CD4-positive, alpha-beta T cell (primary cell): ENCODE results near the gene PLCL1. TPM values are rescaled to one million over a fixed set of nuclear protein-coding genes. Genes with fewer than 3 reads are reported as not detected.

Experiments used
- ATAC-seq: fragments of 200-7000 bp; cut with Tn5 transposase; one replicate; pipeline ENCODE4 v1.10.0; 2022; ENCODE audit warnings: mild to moderate bottlenecking; ENCODE audit not compliant: poor library complexity
- CTCF ChIA-PET: fragments of 350-600 bp; sonication (Branson Sonifier 250); formaldehyde crosslinking; loops from one replicate; lab custom pipeline; 2021; ENCODE audit warnings: antibody characterized with exemption, inconsistent platforms; lab: Charles Lee
- POLR2A ChIA-PET: fragments of 350-600 bp; sonication (Branson Sonifier 250); formaldehyde crosslinking; loops from one replicate; lab custom pipeline; 2021; ENCODE audit warnings: antibody characterized with exemption, inconsistent platforms; lab: Charles Lee
- DNase-seq, 14 experiments: peaks; one replicate each; pipeline ENCODE4 v3.0.0-alpha.2; 2013 to 2020; ENCODE audit warnings: mixed read lengths in 2 of 14
- H3K27ac ChIP-seq, 2 donors: one replicate each; pipeline versions ENCODE4 v1.5.1 to v1.7.0; 2013; ENCODE audit warnings: low read length in 2 of 2, low read depth in 1 of 2, mild to moderate bottlenecking in 1 of 2
- H3K27me3 ChIP-seq, 2 experiments: 1 replicate in 1 of 2; 2 replicates in 1 of 2; pipeline versions ENCODE4 v1.6.1 to v1.7.0; 2013; ENCODE audit warnings: low read length in 2 of 2, control low read depth in 1 of 2, mild to moderate bottlenecking in 1 of 2, moderate library complexity in 1 of 2; ENCODE audit not compliant: insufficient read depth in 2 of 2, control insufficient read depth in 1 of 2
- H3K36me3 ChIP-seq: one replicate; pipeline ENCODE4 v1.6.1; 2013; ENCODE audit warnings: low read length, control low read depth; ENCODE audit not compliant: insufficient read depth
- H3K4me1 ChIP-seq: one replicate; pipeline ENCODE4 v1.6.1; 2013; ENCODE audit warnings: low read length, control low read depth; ENCODE audit not compliant: insufficient read depth
- H3K4me3 ChIP-seq: one replicate; pipeline ENCODE4 v1.5.1; 2013; ENCODE audit warnings: mild to moderate bottlenecking, low read length, moderate library complexity
- H3K9me3 ChIP-seq, 2 experiments: 1 replicate in 1 of 2; 2 replicates in 1 of 2; pipeline versions ENCODE4 v1.6.1 to v1.7.0; 2013; ENCODE audit warnings: low read length in 2 of 2, mild to moderate bottlenecking in 2 of 2, control low read depth in 1 of 2, moderate library complexity in 1 of 2; ENCODE audit not compliant: control insufficient read depth in 1 of 2, insufficient read depth in 1 of 2
- H3K27ac Mint-ChIP-seq: one replicate; pipeline ENCODE4 v1.8.0; 2020; ENCODE audit warnings: mixed read lengths
- H3K27me3 Mint-ChIP-seq: one replicate; pipeline ENCODE4 v1.8.0; 2021; ENCODE audit warnings: mixed read lengths
- H3K36me3 Mint-ChIP-seq: one replicate; pipeline ENCODE4 v1.8.0; 2021; ENCODE audit warnings: low read depth, mixed read lengths
- H3K4me1 Mint-ChIP-seq: one replicate; pipeline ENCODE4 v1.8.0; 2021; ENCODE audit warnings: low read depth, mixed read lengths
- H3K4me3 Mint-ChIP-seq: one replicate; pipeline ENCODE4 v1.8.0; 2020; ENCODE audit warnings: mild to moderate bottlenecking, mixed read lengths
- H3K9me3 Mint-ChIP-seq: one replicate; pipeline ENCODE4 v1.8.0; 2020; ENCODE audit warnings: mixed read lengths
- CTCF ChIP-seq: fragments of 200-600 bp; IDR thresholded peaks from one replicate; pipeline ENCODE4 v1.8.0; 2022; ENCODE audit warnings: antibody characterized with exemption, mild to moderate bottlenecking
- intact Hi-C, 2 experiments: fragments of 100-400 bp; cut with DNase I in 1 of 2; cut with micrococcal nuclease in 1 of 2; formaldehyde crosslinking; loops; one replicate each; pipeline versions ENCODE4 v1.15.1 to v1.9.0; 2023 to 2025; cut with DNase I, micrococcal nuclease
- total RNA-seq, 174 experiments: library from RNA in 2 of 174; stranded (reverse) in 2 of 174; gene quantifications; one replicate each; pipeline ENCODE4 v1.2.3 and lab custom pipeline; 2021 to 2026

Gene PLCL1
- total RNA-seq, 2 experiments from 2014 or later: 27.0 to 28.3 TPM

GRCh38 chr2:198143156-198143555, 338.8 kb downstream of the PLCL1 start:
- intact Hi-C loops: no loop called here
- ChIA-PET POLR2A (no interaction called here), CTCF (no interaction called here)
- Mint-ChIP-seq H3K4me1 (peaks cover 33% of the 10 kb centered on the region), H3K4me3 (no peak overlapping the region), H3K27me3 (no peaks in the 10 kb centered on the region), H3K36me3 (peaks cover 28% of the 10 kb centered on the region), H3K27ac (no peak overlapping the region), H3K9me3 (no peaks in the 10 kb centered on the region)
- DNase-seq (no peak), ATAC-seq (no peak)
- Histone ChIP-seq H3K27me3 (no peaks in the 10 kb centered on the region), H3K27ac (no peak overlapping the region), H3K36me3 (peaks cover 9% of the 10 kb centered on the region), H3K9me3 (no peaks in the 10 kb centered on the region), H3K4me3 (no peak overlapping the region), H3K4me1 (peaks cover 2% of the 10 kb centered on the region)
- no peak for TF ChIP-seq CTCF

GRCh38 chr2:198143793-198144192, 339.4 kb downstream of the PLCL1 start:
- Histone ChIP-seq H3K4me1 (peaks cover 2% of the 10 kb centered on the region), H3K4me3 (no peak overlapping the region), H3K9me3 (no peaks in the 10 kb centered on the region), H3K27me3 (no peaks in the 10 kb centered on the region), H3K36me3 (peaks cover 12% of the 10 kb centered on the region), H3K27ac (no peak overlapping the region)
- H3K4me3 Mint-ChIP-seq: no peak overlapping the region
- DNase-seq: no peak
- H3K4me1 Mint-ChIP-seq: peaks cover 33% of the 10 kb centered on the region
- H3K9me3 Mint-ChIP-seq: no peaks in the 10 kb centered on the region
- no peak overlapping the region for H3K27ac Mint-ChIP-seq
- ATAC-seq: no peak
- CTCF ChIA-PET: no interaction called here
- H3K27me3 Mint-ChIP-seq: no peaks in the 10 kb centered on the region
- POLR2A ChIA-PET: no interaction called here
- intact Hi-C loops: no loop called here
- peaks cover 33% of the 10 kb centered on the region for H3K36me3 Mint-ChIP-seq
- no peak for TF ChIP-seq CTCF

GRCh38 chr2:198144660-198145059, 340.3 kb downstream of the PLCL1 start:
- no peak overlapping the region for H3K4me3 Mint-ChIP-seq
- no peak for DNase-seq
- ChIA-PET POLR2A (no interaction called here), CTCF (no interaction called here)
- Histone ChIP-seq H3K4me3 (no peak overlapping the region), H3K36me3 (peaks cover 17% of the 10 kb centered on the region), H3K4me1 (peaks cover 2% of the 10 kb centered on the region), H3K27ac (no peak overlapping the region), H3K27me3 (no peaks in the 10 kb centered on the region), H3K9me3 (no peaks in the 10 kb centered on the region)
- no peaks in the 10 kb centered on the region for H3K9me3 Mint-ChIP-seq
- H3K36me3 Mint-ChIP-seq: peaks cover 38% of the 10 kb centered on the region
- intact Hi-C loops: no loop called here
- no peak for ATAC-seq
- H3K4me1 Mint-ChIP-seq: peaks cover 33% of the 10 kb centered on the region
- no peaks in the 10 kb centered on the region for H3K27me3 Mint-ChIP-seq
- no peak overlapping the region for H3K27ac Mint-ChIP-seq
- TF ChIP-seq CTCF: no peak
